Measurements from ENCODE around the gene PRKCE.

DNA sequence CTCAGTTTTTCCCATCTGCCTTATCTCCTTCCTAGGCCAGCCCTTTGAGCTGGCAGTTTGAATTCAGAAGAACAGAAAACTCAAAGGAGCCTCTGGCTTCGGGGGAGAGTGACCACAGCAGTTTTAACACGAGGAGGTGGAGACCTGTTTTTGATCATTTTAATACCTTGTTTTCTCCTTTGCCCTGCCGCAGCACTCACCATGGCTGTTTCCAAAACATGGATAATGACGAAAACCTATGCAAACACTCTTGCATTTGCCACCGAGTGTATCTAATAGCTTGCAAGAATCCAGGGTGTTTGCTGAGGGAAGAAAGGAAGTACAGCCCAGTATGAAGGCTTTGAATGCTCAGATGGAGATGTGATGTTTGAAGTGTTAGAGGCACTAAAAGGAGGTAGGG is 167.1 kb downstream of the PRKCE start:
- TF ChIP-seq, protein P1, sequence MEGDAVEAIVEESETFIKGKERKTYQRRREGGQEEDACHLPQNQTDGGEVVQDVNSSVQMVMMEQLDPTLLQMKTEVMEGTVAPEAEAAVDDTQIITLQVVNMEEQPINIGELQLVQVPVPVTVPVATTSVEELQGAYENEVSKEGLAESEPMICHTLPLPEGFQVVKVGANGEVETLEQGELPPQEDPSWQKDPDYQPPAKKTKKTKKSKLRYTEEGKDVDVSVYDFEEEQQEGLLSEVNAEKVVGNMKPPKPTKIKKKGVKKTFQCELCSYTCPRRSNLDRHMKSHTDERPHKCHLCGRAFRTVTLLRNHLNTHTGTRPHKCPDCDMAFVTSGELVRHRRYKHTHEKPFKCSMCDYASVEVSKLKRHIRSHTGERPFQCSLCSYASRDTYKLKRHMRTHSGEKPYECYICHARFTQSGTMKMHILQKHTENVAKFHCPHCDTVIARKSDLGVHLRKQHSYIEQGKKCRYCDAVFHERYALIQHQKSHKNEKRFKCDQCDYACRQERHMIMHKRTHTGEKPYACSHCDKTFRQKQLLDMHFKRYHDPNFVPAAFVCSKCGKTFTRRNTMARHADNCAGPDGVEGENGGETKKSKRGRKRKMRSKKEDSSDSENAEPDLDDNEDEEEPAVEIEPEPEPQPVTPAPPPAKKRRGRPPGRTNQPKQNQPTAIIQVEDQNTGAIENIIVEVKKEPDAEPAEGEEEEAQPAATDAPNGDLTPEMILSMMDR (IDR thresholded peaks at IDR 0.05; ENCODE audit: poor library complexity) = no peak
- no peak for TF ChIP-seq EZH2phosphoT487 (IDR thresholded peaks at IDR 0.05; ENCODE audit: low read depth, severe bottlenecking, unreplicated experiment)
- no peak for TF ChIP-seq EZH2 (IDR thresholded peaks at IDR 0.05; ENCODE audit: borderline replicate concordance)
